GM19025 (cell line): ENCODE results near the gene NLGN1.

Experiments
- ATAC-seq: cut with Tn5 transposase; IDR thresholded peaks from one replicate; pipeline ENCODE4 v1.9.1; 2021; ENCODE audit warnings: mild to moderate bottlenecking, low read depth, moderate library complexity; ENCODE audit not compliant: unreplicated experiment

The NLGN1 gene

GRCh38 chr3:173702561-173702960 lies 305.0 kb downstream of the NLGN1 start:
- no peak for ATAC-seq

- no peak for ATAC-seq
These were observed 306.2 kb downstream of the NLGN1 start for GRCh38 chr3:173703771-173704170.

- ATAC-seq = no peak
These were observed 309.1 kb downstream of the NLGN1 start for GRCh38 chr3:173706630-173707029.

GRCh38 chr3:173708191-173708590 lies 310.6 kb downstream of the NLGN1 start:
- no peak for ATAC-seq

GRCh38 chr3:173709026-173709425 lies 311.5 kb downstream of the NLGN1 start:
- no peak for ATAC-seq

- ATAC-seq = no peak
These were observed 314.1 kb downstream of the NLGN1 start for GRCh38 chr3:173711619-173712018.

- ATAC-seq = no peak
These were observed 322.0 kb downstream of the NLGN1 start for GRCh38 chr3:173719585-173719984.

- no peak for ATAC-seq
These were observed 328.0 kb downstream of the NLGN1 start for GRCh38 chr3:173725507-173725906.

GRCh38 chr3:173730391-173730790 lies 332.8 kb downstream of the NLGN1 start:
- ATAC-seq = no peak

- no peak for ATAC-seq
These were observed 334.7 kb downstream of the NLGN1 start for GRCh38 chr3:173732237-173732636.

GRCh38 chr3:173733029-173733652 lies 335.6 kb downstream of the NLGN1 start:
- no peak for ATAC-seq

- ATAC-seq = no peak
These were observed 336.9 kb downstream of the NLGN1 start for GRCh38 chr3:173734473-173734872.

- ATAC-seq = no peak
These were observed 337.4 kb downstream of the NLGN1 start for GRCh38 chr3:173734895-173735294.

GRCh38 chr3:173735841-173736240 lies 338.3 kb downstream of the NLGN1 start:
- no peak for ATAC-seq

GRCh38 chr3:173737167-173737808 lies 339.7 kb downstream of the NLGN1 start:
- ATAC-seq = no peak

GRCh38 chr3:173739726-173740125 lies 342.2 kb downstream of the NLGN1 start:
- no peak for ATAC-seq

- no peak for ATAC-seq
These were observed 344.9 kb downstream of the NLGN1 start for GRCh38 chr3:173742491-173742890.

GRCh38 chr3:173743111-173743510 lies 345.6 kb downstream of the NLGN1 start:
- ATAC-seq = no peak

GRCh38 chr3:173743516-173743915 lies 346.0 kb downstream of the NLGN1 start:
- no peak for ATAC-seq

- no peak for ATAC-seq
These were observed 346.9 kb downstream of the NLGN1 start for GRCh38 chr3:173744479-173744878.

GRCh38 chr3:173744895-173745294 lies 347.4 kb downstream of the NLGN1 start:
- ATAC-seq = no peak

- ATAC-seq = no peak
These were observed 348.6 kb downstream of the NLGN1 start for GRCh38 chr3:173745952-173746682.
